AG10803 (cell line): ENCODE results near the gene TRIOBP.
"Not testable (repeated sequence)": the region's sequence is repeated elsewhere in the genome, so short reads cannot be mapped to it uniquely, and the experiment has no call there.

ENCODE experiments used
- DNase-seq: peaks from one replicate; pipeline ENCODE4 v3.0.0; 2010; ENCODE audit warnings: low read depth
- H3K4me3 ChIP-seq: 2 replicates; pipeline ENCODE4 v1.5.1; 2011; ENCODE audit warnings: mild to moderate bottlenecking, low read length, control low read depth
- TF ChIP-seq, protein P1 (sequence below): conservative IDR thresholded peaks from 2 replicates; pipeline ENCODE4 v1.5.1; 2011; ENCODE audit warnings: mild to moderate bottlenecking, low read length, control low read depth, inconsistent platforms

TRIOBP gene

DNA sequence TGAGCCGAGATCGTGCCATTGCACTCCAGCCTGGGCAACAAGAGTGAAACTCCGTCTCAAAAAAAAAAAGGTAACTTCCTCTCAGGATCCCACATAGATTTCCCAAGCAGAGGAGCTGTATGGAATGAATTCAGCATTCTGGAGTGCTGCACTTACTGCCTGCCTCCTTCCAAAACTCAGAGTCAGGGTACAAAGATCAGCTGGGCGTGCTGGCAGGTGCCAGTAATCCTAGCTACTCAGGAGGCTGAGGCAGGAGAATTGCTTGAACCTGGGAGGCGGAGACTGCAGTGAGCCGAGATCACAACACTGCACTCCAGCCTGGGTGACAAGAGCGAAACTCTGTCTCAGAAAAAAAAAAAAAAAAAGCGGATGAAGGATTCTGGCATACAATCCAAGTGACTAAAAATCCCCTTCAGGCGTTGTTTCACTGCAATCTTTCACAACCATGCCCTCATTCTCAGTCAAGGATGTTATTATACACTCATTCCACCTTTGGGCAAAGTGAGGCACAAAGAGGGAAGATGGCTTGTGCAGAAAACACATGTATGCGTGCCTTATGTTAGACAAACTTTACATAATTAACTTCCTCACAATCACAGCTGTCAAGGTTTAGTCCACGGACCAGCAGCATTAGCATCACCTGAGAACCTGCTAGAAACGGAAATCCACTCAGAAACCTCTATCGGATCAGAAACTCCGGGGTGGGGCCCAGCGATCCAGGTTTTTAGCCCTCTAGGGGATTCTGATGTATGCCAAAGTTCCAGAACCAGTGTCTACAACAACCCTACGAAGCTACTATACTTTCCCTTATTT is 11.8 kb upstream of the TRIOBP start:
- no peak overlapping the region for H3K4me3 ChIP-seq
- no peak for DNase-seq
- TF ChIP-seq, protein P1, sequence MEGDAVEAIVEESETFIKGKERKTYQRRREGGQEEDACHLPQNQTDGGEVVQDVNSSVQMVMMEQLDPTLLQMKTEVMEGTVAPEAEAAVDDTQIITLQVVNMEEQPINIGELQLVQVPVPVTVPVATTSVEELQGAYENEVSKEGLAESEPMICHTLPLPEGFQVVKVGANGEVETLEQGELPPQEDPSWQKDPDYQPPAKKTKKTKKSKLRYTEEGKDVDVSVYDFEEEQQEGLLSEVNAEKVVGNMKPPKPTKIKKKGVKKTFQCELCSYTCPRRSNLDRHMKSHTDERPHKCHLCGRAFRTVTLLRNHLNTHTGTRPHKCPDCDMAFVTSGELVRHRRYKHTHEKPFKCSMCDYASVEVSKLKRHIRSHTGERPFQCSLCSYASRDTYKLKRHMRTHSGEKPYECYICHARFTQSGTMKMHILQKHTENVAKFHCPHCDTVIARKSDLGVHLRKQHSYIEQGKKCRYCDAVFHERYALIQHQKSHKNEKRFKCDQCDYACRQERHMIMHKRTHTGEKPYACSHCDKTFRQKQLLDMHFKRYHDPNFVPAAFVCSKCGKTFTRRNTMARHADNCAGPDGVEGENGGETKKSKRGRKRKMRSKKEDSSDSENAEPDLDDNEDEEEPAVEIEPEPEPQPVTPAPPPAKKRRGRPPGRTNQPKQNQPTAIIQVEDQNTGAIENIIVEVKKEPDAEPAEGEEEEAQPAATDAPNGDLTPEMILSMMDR, result no peak

DNA sequence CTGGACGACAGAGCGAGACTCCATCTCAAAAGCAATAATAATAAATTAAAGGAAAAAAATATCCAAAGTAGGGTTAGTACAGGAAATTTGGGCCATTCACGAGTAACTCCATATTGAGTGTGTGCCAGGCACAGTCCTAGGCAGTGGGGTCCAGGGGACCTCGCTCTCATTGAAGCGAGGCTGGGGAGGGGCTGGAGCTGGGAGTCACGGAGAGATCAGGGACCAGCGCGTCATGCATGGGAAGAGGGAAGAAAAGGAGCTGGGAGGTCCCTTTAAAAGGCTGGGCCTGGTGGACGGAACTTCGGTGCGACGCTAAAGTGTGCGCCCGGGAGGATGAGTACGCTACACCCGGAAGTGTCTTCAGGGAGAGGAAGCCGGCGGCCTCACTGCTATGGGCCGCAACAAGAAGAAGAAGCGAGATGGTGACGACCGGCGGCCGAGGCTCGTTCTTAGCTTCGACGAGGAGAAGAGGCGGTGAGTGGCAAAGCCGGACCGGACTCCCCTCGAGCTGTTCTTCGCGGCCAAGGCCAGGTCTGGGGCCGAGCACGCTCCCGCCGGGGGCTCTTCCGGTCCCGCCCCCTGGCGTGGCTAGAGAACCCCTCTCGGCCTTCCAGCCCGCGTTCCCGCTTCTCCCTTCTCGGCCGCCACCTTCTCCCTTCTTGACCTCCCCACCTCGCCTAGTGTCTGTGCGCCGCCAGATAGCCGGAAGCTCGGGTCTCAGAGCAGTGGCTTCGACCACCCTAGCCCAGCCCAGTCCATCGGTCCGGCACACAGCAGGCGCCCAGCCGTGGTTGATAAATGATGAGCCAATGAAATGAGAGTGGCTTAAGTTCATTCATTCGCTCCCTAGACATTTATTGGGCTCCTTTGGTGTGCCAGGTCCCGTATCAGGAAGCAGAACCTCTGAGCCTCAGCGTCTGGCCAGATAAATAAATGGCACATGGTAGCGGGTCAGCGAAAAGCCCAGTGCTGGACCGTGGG is 10.6 kb upstream of the TRIOBP start, which contains the start of gene NOL12:
NOL12 (plus strand) TSS at position 342 of the 981 bp plus-strand sequence; CDS start at position 392, 50 bp downstream.
- peak within 1 kb of the TSS; percentile 94 for H3K4me3 ChIP-seq
- peak; percentile 86 for DNase-seq
- TF ChIP-seq, protein P1, result no peak

DNA sequence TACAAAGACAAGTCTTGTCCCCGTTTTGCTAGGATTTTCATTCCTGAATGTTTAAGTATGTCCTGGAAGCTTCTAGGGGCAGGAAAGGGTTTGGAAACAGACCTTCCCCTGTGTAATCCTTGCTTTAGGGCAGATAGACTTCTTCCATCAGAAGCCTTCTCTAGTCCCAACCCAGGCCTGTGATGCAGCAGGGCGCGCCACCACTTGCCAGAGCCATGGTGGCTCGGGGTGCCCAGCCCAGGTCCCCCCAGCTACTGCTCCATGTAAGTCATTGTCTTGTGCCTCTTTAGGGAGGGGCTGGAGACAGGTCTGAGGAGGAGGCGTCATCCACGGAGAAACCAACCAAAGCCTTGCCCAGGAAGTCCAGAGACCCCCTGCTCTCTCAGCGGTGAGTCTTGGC is 6.4 kb upstream of the TRIOBP start:
- DNase-seq, result no peak
- no peak overlapping the region for H3K4me3 ChIP-seq
- TF ChIP-seq, protein P1, result no peak

DNA sequence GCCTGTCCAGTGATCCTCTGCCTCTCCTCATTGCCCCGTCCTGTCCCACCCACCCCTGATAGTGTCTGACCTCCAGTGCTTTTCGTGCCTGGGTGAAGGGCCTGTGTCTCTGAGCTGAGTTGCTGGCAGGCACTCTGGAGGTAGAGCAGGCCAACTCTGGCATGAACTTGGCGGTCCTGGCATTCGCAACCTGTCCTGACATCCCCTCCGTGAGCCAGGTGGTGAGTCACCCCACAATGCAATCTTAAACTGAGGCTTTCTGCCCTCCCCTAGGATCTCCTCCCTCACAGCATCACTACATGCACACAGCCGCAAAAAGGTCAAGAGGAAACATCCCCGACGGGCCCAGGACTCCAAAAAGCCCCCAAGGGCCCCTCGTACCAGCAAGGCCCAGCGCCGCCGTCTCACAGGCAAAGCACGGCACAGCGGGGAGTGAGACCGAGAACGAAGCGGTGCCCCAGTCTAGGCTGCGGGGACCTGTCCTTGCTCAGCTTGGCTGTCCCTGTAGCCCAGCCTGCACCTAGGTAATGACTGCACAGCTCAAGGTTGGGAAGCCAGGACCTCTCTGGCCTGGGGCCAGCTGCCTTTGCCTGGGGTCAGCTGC is 5.8 kb upstream of the TRIOBP start:
- no peak for DNase-seq
- TF ChIP-seq, protein P1, result no peak
- no peak overlapping the region for H3K4me3 ChIP-seq

DNA sequence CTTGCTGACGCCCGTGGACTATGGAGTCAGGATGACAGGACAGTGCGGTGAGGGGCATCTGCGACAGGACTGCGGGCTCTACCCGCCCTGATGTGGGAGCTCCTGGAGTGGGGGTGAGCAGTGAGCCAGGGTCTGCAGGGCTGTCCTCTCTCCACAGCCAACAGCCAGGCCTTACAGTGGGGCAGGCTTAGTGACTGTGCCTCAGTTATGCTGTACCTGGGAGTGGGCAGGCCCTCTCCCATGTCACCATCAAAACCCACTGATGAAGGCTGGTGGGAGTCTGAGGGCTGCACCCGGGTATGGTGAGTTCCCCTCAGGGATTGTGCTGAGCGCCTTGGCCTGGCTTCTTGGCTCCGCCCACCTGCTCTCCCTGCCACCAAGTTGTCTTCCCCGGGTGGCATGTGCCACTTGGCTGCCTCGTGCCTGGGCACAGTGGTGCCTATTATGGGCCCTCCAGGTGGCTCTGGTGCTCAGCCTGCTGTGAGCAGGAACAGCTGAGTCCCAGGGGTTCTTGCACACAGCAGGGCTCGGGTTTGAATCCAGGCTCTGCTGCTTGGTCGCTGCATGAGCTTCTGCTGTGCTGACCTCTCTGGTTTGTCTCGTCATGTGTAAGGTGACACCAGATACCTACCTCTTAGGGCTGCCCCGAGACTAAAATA is 4.1 kb upstream of the TRIOBP start:
- TF ChIP-seq, protein P1, result no peak
- no peak overlapping the region for H3K4me3 ChIP-seq
- no peak for DNase-seq

DNA sequence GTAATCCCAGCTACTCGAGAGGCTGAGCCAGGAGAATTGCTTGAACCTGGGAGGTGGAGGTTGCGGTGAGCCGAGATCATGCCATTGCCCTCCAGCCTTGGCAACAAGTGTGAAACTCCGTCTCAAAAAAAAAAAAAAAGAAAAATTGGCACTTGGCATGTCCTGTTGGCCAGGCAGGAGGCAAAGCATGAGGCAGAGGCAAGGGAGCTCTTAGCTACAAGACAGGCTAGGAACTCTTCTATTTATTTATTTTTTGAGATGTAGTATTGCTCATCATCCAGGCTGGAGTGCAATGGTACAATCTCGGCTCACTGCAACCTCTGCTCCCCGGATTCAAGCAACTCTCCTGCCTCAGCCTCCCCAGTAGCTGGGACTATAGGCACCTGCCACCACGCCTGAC is 2.7 kb upstream of the TRIOBP start:
- not testable (repeated sequence) for DNase-seq, H3K4me3 ChIP-seq

DNA sequence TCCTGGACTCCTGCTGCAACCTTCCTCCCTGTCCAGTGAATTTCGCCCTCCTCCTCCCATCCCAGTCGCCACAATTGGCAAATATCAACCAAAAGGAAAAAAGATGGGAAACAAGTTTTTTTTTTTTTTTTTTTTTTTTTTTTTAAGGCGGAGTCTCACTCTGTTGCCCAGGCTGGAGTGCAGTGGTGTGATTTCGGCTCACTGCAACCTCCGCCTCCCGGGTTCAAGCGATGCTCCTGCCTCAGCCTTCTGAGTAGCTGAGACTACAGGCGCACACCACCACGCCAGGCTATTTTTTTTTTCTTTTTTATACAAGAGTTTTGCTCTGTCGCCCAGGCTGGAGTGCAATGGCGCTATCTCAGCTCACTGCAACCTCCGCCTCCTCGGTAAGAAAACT is 590 bp upstream of the TRIOBP start:
- peak overlapping the region; percentile 42 for H3K4me3 ChIP-seq
- DNase-seq, result not testable (repeated sequence)
